Keratinocyte (primary cell): ENCODE measurements around the gene CMBL. TPM values are rescaled to one million over a fixed set of nuclear protein-coding genes. Genes with fewer than 3 reads are reported as not detected.
A peak's percentile ranks its signal among the peaks of the same experiment; 100 is the strongest.

ENCODE experiments used
- DNase-seq: peaks from one replicate; pipeline ENCODE4 v3.0.0-alpha.2; 2011; ENCODE audit warnings: low read depth, missing footprints, low spot score
- FAIRE-seq: peaks from 2 replicates; lab custom pipeline; 2011; peaks lifted over from hg19 to GRCh38; lab: Jason Lieb, UNC
- H2AFZ ChIP-seq: 2 replicates; pipeline ENCODE4 v1.6.0; 2012; ENCODE audit warnings: low read length, control low read depth, inconsistent platforms; ENCODE audit not compliant: control insufficient read depth
- H3K27ac ChIP-seq: 2 replicates; pipeline ENCODE4 v1.5.1; 2011; ENCODE audit warnings: low read length; ENCODE audit not compliant: control insufficient read depth, insufficient read depth
- H3K27me3 ChIP-seq: 3 replicates; pipeline ENCODE4 v1.6.0; 2011; ENCODE audit warnings: low read length; ENCODE audit not compliant: control insufficient read depth, insufficient read depth; ENCODE audit errors: extremely low read depth
- H3K36me3 ChIP-seq, 2 experiments: 2 replicates in 1 of 2; 3 replicates in 1 of 2; pipeline ENCODE4 v1.5.1; 2011; ENCODE audit warnings: low read length in 2 of 2, mild to moderate bottlenecking in 1 of 2; ENCODE audit not compliant: control insufficient read depth in 2 of 2, insufficient read depth in 2 of 2; ENCODE audit errors: extremely low read depth in 1 of 2
- H3K4me1 ChIP-seq: 3 replicates; pipeline ENCODE4 v1.5.1; 2011; ENCODE audit warnings: low read length; ENCODE audit not compliant: control insufficient read depth, insufficient read depth; ENCODE audit errors: extremely low read depth
- H3K4me2 ChIP-seq: 3 replicates; pipeline ENCODE4 v1.6.0; 2011; ENCODE audit warnings: low read depth, low read length; ENCODE audit not compliant: control insufficient read depth, insufficient read depth; ENCODE audit errors: extremely low read depth
- H3K4me3 ChIP-seq, 3 experiments: fragments of 200-600 bp in 1 of 3; sonication (generic) in 1 of 3; 2 replicates in 2 of 3; 3 replicates in 1 of 3; pipeline ENCODE4 v1.5.1; 2011 to 2016; ENCODE audit warnings: low read length in 3 of 3, mild to moderate bottlenecking in 3 of 3, control low read depth in 2 of 3, inconsistent platforms in 1 of 3, low read depth in 1 of 3, mixed read lengths in 1 of 3, mixed run types in 1 of 3, moderate library complexity in 1 of 3; ENCODE audit not compliant: control insufficient read depth in 2 of 3, insufficient read depth in 2 of 3; ENCODE audit errors: extremely low read depth in 1 of 3
- H3K79me2 ChIP-seq: 2 replicates; pipeline ENCODE4 v1.6.0; 2012; ENCODE audit warnings: low read length; ENCODE audit not compliant: control insufficient read depth, insufficient read depth
- H3K9ac ChIP-seq: 3 replicates; pipeline ENCODE4 v1.6.0; 2011; ENCODE audit warnings: low read length; ENCODE audit not compliant: control insufficient read depth, insufficient read depth; ENCODE audit errors: extremely low read depth
- H3K9me1 ChIP-seq: 3 replicates; pipeline ENCODE4 v1.6.0; 2011; ENCODE audit warnings: low read length; ENCODE audit not compliant: control insufficient read depth, insufficient read depth; ENCODE audit errors: extremely low read depth
- H3K9me3 ChIP-seq: 2 replicates; pipeline ENCODE4 v1.5.1; 2012; ENCODE audit warnings: low read depth, low read length; ENCODE audit not compliant: control insufficient read depth
- H4K20me1 ChIP-seq: 3 replicates; pipeline ENCODE4 v1.6.0; 2011; ENCODE audit warnings: low read length; ENCODE audit not compliant: control insufficient read depth, insufficient read depth; ENCODE audit errors: extremely low read depth
- CTCF ChIP-seq, 3 experiments: IDR thresholded peaks in 1 of 3; conservative IDR thresholded peaks in 1 of 3; optimal IDR thresholded peaks in 1 of 3; 2 replicates in 2 of 3; 3 replicates in 1 of 3; pipeline versions ENCODE3 to v1.5.1; 2011; ENCODE audit warnings: low read length in 3 of 3, mild to moderate bottlenecking in 3 of 3, moderate library complexity in 2 of 3, control low read depth in 1 of 3, inconsistent platforms in 1 of 3; ENCODE audit not compliant: insufficient read depth in 2 of 3; ENCODE audit errors: extremely low read depth in 1 of 3
- EZH2 ChIP-seq: IDR thresholded peaks from one replicate; pipeline ENCODE4 v1.6.1; 2012; ENCODE audit warnings: inconsistent platforms, mild to moderate bottlenecking, low read length, moderate library complexity
- dilution Hi-C: fragments of 300-500 bp; cut with MboI; formaldehyde crosslinking; loops from one replicate; pipeline ENCODE4 v1.7.0; 2020; ENCODE audit warnings: low sequenced_read_pairs; ENCODE audit not compliant: extremely low pct_ligation_motif_present
- polyA plus RNA-seq, 5 experiments: library from polyadenylated mRNA; depleted of rRNA in 3 of 5; stranded (reverse) in 3 of 5; stranded (forward) in 1 of 5; unstranded in 1 of 5; fragments of >200 nt; gene quantifications; 1 replicate in 1 of 5; 2 replicates in 3 of 5; 3 replicates in 1 of 5; pipeline versions ENCODE4 v1.2.1 to v1.2.3, GENCODE V29; 2011 to 2012; ENCODE audit warnings: missing spikeins in 2 of 5, low read depth in 1 of 5, low replicate concordance in 1 of 5

Gene CMBL
- polyA plus RNA-seq, 1 donor (not counting 4 experiments of a cell fraction or from before 2014, with no cell fraction given): 9.1 TPM

- FAIRE-seq (no peak), DNase-seq (no peak)
- Histone ChIP-seq H3K9me3 (no peaks in the 10 kb centered on the region), H3K9ac (no peak overlapping the region), H4K20me1 (no peaks in the 10 kb centered on the region), H3K27ac (no peak overlapping the region), H3K36me3 (no peaks in the 10 kb centered on the region), H3K27me3 (no peaks in the 10 kb centered on the region), H3K9me1 (no peaks in the 10 kb centered on the region), H3K4me3 (no peak overlapping the region), H2AFZ (no peak overlapping the region), H3K4me1 (peaks cover 21% of the 10 kb centered on the region), H3K4me2 (no peak overlapping the region), H3K79me2 (no peaks in the 10 kb centered on the region)
- TF ChIP-seq CTCF (optimal IDR thresholded peaks at IDR 0.05 in 1 of 3, IDR thresholded peaks at IDR 0.05 in 1 of 3, conservative IDR thresholded peaks at IDR 0.05 in 1 of 3; ENCODE audit: extremely low read depth in 1 of 3, insufficient read depth in 2 of 3, low read length in 3 of 3) (no peak), EZH2 (no peak)
- dilution Hi-C loops: no loop called here
Observed at GRCh38 chr5:10303201-10303600, 4.5 kb downstream of the CMBL start.

- no peak overlapping the region for H3K9ac ChIP-seq
- dilution Hi-C loops: no loop called here
- no peak overlapping the region for H3K4me3 ChIP-seq
- H3K27me3 ChIP-seq: no peaks in the 10 kb centered on the region
- DNase-seq (no peak), FAIRE-seq (no peak)
- no peaks in the 10 kb centered on the region for H3K9me3 ChIP-seq
- H3K27ac ChIP-seq: no peak overlapping the region
- no peak for TF ChIP-seq CTCF (optimal IDR thresholded peaks at IDR 0.05 in 1 of 3, IDR thresholded peaks at IDR 0.05 in 1 of 3, conservative IDR thresholded peaks at IDR 0.05 in 1 of 3; ENCODE audit: extremely low read depth in 1 of 3, insufficient read depth in 2 of 3, low read length in 3 of 3)
- no peak for TF ChIP-seq EZH2
- peaks cover 18% of the 10 kb centered on the region for H3K4me1 ChIP-seq
- H3K9me1 ChIP-seq: no peaks in the 10 kb centered on the region
- H2AFZ ChIP-seq: peak overlapping the region; percentile 68
- peak overlapping the region; percentile 60 for H3K4me2 ChIP-seq
- H4K20me1 ChIP-seq: no peaks in the 10 kb centered on the region
- H3K79me2 ChIP-seq: no peaks in the 10 kb centered on the region
- no peaks in the 10 kb centered on the region for H3K36me3 ChIP-seq
Observed at GRCh38 chr5:10301842-10302610, 5.7 kb downstream of the CMBL start.
